22Rv1 (cell line): Measurements from ENCODE around the gene DDT.

Experiments
- H3K27ac ChIP-seq: fragments of 450-650 bp; 2 replicates; pipeline ENCODE4 v1.5.1; 2017
- ZFX ChIP-seq: fragments of 450-650 bp; IDR thresholded peaks from 2 replicates; pipeline ENCODE4 v1.6.1; 2017; ENCODE audit warnings: antibody characterized with exemption, borderline replicate concordance
- TF ChIP-seq, protein P1 (sequence below): fragments of 450-650 bp; IDR thresholded peaks from 2 replicates; pipeline ENCODE4 v1.5.1; 2017; ENCODE audit warnings: mild to moderate bottlenecking

DDT gene

DNA sequence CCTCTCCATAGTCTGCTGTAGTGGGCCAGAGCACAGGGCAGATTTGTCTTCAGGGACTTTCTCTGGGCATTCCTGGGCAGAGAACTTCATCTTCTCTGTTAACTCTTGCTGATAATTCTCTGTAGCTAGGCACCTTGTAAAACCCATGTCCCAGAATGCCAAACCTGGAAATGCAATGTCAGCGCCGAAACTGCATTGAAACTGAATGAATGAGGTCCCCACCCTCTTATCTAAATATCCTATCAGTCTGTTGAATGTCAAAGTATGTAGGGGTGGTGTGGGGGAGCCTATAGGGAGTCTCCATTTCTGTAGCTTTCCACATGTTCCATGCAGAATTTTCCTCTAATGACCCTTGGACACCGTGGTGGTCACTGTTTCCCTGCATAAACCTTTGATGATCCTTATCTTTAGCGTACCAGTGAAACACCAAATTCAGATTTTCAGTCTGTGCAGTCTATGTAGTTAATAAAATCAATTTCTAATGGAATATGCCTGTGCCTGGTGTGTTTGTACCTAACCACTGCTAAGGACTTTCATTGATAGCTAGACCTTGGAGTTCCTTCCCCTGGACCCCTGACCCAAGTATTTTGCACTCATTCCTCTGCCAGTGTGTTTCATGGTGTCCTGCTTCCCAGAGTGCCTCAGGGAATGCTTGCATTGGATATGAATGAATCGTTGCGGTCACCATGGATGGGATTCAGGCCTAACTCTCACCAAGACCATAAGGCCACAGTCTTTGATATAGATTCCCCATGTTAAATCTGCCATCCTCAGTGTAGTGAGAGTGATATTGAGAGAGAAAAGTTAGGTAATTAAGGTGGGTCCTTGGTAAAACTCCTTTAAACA is 34.4 kb upstream of the DDT start:
- no peak overlapping the region for H3K27ac ChIP-seq
- TF ChIP-seq, protein P1, sequence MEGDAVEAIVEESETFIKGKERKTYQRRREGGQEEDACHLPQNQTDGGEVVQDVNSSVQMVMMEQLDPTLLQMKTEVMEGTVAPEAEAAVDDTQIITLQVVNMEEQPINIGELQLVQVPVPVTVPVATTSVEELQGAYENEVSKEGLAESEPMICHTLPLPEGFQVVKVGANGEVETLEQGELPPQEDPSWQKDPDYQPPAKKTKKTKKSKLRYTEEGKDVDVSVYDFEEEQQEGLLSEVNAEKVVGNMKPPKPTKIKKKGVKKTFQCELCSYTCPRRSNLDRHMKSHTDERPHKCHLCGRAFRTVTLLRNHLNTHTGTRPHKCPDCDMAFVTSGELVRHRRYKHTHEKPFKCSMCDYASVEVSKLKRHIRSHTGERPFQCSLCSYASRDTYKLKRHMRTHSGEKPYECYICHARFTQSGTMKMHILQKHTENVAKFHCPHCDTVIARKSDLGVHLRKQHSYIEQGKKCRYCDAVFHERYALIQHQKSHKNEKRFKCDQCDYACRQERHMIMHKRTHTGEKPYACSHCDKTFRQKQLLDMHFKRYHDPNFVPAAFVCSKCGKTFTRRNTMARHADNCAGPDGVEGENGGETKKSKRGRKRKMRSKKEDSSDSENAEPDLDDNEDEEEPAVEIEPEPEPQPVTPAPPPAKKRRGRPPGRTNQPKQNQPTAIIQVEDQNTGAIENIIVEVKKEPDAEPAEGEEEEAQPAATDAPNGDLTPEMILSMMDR = no peak
- TF ChIP-seq ZFX = no peak

DNA sequence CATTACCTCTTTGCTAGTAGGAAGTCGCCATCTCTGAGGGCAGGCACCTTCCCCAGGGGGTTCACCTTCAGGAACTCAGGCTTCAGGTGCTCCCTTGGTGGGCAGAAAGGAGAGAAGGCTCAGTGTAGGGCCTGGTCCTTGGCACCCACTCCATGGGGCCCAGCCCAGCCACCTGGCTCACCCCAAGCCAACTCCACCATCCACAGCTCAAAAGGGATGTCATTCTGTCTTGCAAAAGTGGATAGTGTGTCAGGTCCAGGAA is 33.7 kb upstream of the DDT start:
- H3K27ac ChIP-seq = no peak overlapping the region
- TF ChIP-seq ZFX = no peak
- TF ChIP-seq, protein P1 = no peak

DNA sequence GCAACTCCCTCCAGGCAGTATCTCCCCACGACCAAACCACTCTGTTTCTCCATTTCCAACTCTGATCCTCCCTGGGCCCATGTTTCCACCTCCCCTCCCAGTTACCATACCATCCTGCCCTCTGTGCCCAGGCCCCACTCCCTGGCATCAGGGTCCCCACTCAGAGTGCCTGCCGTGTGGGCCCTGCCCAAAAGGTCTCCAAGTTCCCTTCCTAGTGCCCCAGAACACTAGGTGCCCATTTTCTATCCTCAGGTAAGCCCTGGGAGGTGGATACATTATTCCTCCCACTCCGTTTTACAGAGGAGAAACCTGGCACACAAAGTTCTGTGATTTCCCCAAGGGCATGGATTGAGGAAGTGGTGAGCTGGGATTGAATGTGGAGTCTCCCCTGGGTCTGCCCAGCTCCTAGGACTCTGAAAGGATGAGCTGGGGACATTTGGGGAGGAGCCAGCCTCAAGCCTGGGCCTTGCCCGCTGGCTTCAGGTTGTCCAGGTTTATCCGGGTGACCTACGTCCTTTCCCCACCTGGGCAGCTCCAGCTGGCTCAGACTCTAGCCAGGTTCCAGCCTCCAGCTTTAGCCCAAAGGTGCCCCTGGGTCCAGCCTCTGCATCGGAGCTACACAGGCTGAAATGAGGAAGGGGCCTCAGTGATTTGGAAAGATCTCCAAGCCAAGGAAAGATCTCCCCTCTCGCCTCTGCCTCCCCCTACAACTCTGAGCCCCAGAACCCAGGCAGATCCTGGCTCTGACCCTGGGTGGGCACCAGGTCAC is 33.2 kb upstream of the DDT start:
- no peak for TF ChIP-seq ZFX
- TF ChIP-seq, protein P1 = no peak
- H3K27ac ChIP-seq = no peak overlapping the region

DNA sequence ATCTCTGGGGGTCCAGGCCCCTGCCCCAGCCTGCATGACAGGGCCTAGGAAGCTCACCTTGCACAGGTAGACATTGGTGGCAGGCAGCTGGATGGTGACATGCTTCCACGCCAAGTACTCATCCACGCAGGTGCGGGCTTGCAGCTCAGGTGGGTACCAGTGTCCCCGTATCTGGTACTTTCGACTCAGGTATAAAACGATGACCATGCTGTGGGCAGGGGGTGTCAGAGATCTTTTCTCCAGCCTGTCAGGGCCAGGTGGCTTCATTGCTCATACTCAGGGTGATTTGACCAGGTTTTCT is 32.6 kb upstream of the DDT start:
- TF ChIP-seq ZFX = no peak
- TF ChIP-seq, protein P1 = no peak
- no peak overlapping the region for H3K27ac ChIP-seq

DNA sequence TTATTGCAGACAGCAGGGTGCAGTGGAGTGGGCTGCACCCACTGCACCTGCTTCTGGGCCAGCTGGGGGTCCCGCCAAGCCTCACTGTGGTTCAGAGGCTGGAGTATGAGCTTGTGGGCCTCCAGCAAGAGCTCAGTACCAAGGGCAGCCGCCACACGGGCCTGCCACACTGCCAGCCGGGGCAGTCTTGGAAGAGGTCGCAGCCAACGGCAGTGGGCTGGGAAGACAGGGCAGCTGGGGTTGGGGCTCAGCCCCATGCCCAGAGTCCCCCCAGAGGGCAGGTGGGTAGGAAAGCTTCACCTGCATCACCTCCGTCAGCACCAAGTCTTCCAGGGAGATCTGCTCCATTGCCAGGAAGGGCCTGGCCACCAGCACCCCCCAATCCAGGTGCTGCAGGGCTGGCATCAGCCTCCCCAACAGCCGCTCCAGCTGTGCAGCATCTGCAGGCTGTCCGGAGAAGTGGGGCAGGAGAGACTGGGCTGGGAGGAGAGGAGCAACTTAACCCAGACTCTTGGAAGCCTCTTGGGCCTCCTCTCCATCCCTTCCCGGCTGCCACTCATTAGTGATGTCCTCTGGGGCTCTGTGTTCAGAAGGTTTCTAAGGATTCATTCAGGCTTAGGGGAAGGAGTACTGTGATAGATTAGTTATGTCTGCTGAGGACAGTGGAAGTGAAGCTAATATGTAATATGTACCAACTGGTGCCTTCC is 32.1 kb upstream of the DDT start:
- TF ChIP-seq, protein P1 = no peak
- no peak for TF ChIP-seq ZFX
- H3K27ac ChIP-seq = no peak overlapping the region

DNA sequence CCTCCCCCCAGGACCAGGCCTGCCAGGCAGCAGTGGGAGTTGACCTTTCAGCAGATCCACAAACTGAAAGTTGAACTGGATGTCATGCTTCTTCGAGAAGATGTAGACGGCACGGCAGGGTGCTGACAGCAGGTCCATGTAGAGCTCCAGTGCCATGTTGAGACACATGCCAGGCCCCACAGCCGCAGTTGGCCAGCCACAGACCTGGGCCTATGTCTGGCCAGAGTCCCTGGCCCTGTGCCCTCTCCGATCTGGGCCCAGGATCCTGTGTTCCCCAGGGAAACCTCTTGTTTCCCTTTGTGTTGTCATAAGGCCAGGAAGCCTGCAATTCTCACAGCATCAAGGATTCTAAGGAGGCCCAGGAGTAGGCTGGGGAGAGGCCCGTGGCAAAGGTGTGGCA is 31.0 kb upstream of the DDT start, which contains the start of gene GSTT4:
GSTT4 (minus strand) TSS at position 253 of the 400 bp plus-strand sequence; CDS start at position 156, 97 bp downstream.
- no peak for TF ChIP-seq ZFX
- TF ChIP-seq, protein P1 = no peak
- H3K27ac ChIP-seq = no peak within 1 kb of the TSS
